HepG2 (cell line): ENCODE measurements around the gene TBL3. TPM values are rescaled to one million over a fixed set of nuclear protein-coding genes. Genes with fewer than 3 reads are reported as not detected.

Experiments
- CCAR2 ChIP-seq: fragments of 200-400 bp; formaldehyde crosslinking; optimal IDR thresholded peaks from 2 replicates; pipeline ENCODE3; 2018; ENCODE audit warnings: low read depth, mild to moderate bottlenecking, low read length, moderate library complexity
- MATR3 ChIP-seq: sonication (generic); formaldehyde crosslinking; IDR thresholded peaks from 2 replicates; pipeline ENCODE4 v1.4.0; 2020; ENCODE audit warnings: missing genetic modification reagents
- NFIC ChIP-seq: IDR thresholded peaks from 2 replicates; pipeline ENCODE4 v1.6.1; 2012; ENCODE audit warnings: mild to moderate bottlenecking, low read length, inconsistent platforms
- PLRG1 ChIP-seq: fragments of 450-650 bp; conservative IDR thresholded peaks from 2 replicates; pipeline ENCODE4 v1.6.1; 2016
- SP2 ChIP-seq: sonication (generic); formaldehyde crosslinking; IDR thresholded peaks from 2 replicates; pipeline ENCODE4 v1.5.1; 2020; ENCODE audit warnings: mild to moderate bottlenecking, missing genetic modification reagents
- TGIF2 ChIP-seq: IDR thresholded peaks from 2 replicates; pipeline ENCODE4 v1.6.1; 2016; ENCODE audit warnings: control low read depth, missing compliant biosample characterization
- TMF1 ChIP-seq: sonication (generic); formaldehyde crosslinking; IDR thresholded peaks from 2 replicates; pipeline ENCODE4 v1.8.1; 2022; ENCODE audit warnings: low read depth, missing genetic modification reagents
- ZIK1 ChIP-seq: sonication (generic); formaldehyde crosslinking; IDR thresholded peaks from 2 replicates; pipeline ENCODE4 v1.5.0; 2020; ENCODE audit warnings: mild to moderate bottlenecking, low read depth, missing genetic modification reagents, borderline replicate concordance
- ZNF234 ChIP-seq: sonication (generic); formaldehyde crosslinking; conservative IDR thresholded peaks from 2 replicates; pipeline ENCODE4 v1.5.1; 2020; ENCODE audit warnings: mild to moderate bottlenecking, missing genetic modification reagents
- ZNF772 ChIP-seq: sonication (generic); formaldehyde crosslinking; IDR thresholded peaks from 2 replicates; pipeline ENCODE4 v1.5.0; 2020; ENCODE audit warnings: mild to moderate bottlenecking, missing genetic modification reagents
- ZNF841 ChIP-seq: sonication (generic); formaldehyde crosslinking; IDR thresholded peaks from 2 replicates; pipeline ENCODE4 v1.8.1; 2023; ENCODE audit warnings: missing genetic modification reagents, borderline replicate concordance
- ZNF879 ChIP-seq: sonication (generic); formaldehyde crosslinking; IDR thresholded peaks from 2 replicates; pipeline ENCODE4 v1.8.1; 2023; ENCODE audit warnings: missing genetic modification reagents
- ZSCAN20 ChIP-seq: sonication (generic); formaldehyde crosslinking; IDR thresholded peaks from 2 replicates; pipeline ENCODE4 v1.4.0; 2020; ENCODE audit warnings: missing genetic modification reagents, mild to moderate bottlenecking, borderline replicate concordance
- polyA plus RNA-seq, 8 experiments: library from polyadenylated mRNA; depleted of rRNA in 3 of 8; stranded (reverse) in 7 of 8; unstranded in 1 of 8; fragments of >200 nt; fragmentation: Illumina TruSeq in 4 of 8; extraction: Trizol in 4 of 8; gene quantifications; 2 replicates each; pipeline versions ENCODE4 v1.2.1 to v1.2.3, GENCODE V29; 2011 to 2016; ENCODE audit warnings: low read depth in 4 of 8, missing spikeins in 1 of 8, mixed read lengths in 1 of 8; ENCODE audit not compliant: insufficient read depth in 1 of 8
- total RNA-seq, 5 experiments: library from RNA; depleted of rRNA; stranded (reverse); fragments of >200 nt; fragmentation: Illumina TruSeq; extraction: Trizol; gene quantifications; 2 replicates each; pipeline ENCODE4 v1.2.3, GENCODE V29; 2016; ENCODE audit warnings: low read depth in 1 of 5
- TF ChIP-seq, protein P1 (sequence below): fragments of 450-650 bp; IDR thresholded peaks from 2 replicates; pipeline ENCODE4 v1.6.1; 2016
- TF ChIP-seq, protein P2 (sequence below), 2 experiments: sonication (generic) in 1 of 2; formaldehyde crosslinking in 1 of 2; IDR thresholded peaks; 2 replicates each; pipeline versions ENCODE4 v1.4.0 to v1.6.1; 2018 to 2020; ENCODE audit warnings: missing genetic modification reagents in 2 of 2, borderline replicate concordance in 1 of 2, low read depth in 1 of 2, mild to moderate bottlenecking in 1 of 2, missing biosample characterization in 1 of 2
- TF ChIP-seq, protein P3 (sequence below): IDR thresholded peaks from 2 replicates; pipeline ENCODE4 v1.6.1; 2016; ENCODE audit warnings: missing genetic modification reagents, missing compliant biosample characterization
- TF ChIP-seq, protein P4 (sequence below): sonication (generic); formaldehyde crosslinking; IDR thresholded peaks from 2 replicates; pipeline ENCODE4 v1.4.0; 2020; ENCODE audit warnings: missing genetic modification reagents, borderline replicate concordance
- TF ChIP-seq, protein P5 (sequence below): fragments of 450-650 bp; IDR thresholded peaks from 2 replicates; pipeline ENCODE4 v1.6.1; 2017

Gene TBL3
- total and polyA plus RNA-seq, 2 of the 13 experiments (the other 11 are each of a cell fraction or from before 2014, with no cell fraction given), result 16.8 to 38.0 TPM

DNA sequence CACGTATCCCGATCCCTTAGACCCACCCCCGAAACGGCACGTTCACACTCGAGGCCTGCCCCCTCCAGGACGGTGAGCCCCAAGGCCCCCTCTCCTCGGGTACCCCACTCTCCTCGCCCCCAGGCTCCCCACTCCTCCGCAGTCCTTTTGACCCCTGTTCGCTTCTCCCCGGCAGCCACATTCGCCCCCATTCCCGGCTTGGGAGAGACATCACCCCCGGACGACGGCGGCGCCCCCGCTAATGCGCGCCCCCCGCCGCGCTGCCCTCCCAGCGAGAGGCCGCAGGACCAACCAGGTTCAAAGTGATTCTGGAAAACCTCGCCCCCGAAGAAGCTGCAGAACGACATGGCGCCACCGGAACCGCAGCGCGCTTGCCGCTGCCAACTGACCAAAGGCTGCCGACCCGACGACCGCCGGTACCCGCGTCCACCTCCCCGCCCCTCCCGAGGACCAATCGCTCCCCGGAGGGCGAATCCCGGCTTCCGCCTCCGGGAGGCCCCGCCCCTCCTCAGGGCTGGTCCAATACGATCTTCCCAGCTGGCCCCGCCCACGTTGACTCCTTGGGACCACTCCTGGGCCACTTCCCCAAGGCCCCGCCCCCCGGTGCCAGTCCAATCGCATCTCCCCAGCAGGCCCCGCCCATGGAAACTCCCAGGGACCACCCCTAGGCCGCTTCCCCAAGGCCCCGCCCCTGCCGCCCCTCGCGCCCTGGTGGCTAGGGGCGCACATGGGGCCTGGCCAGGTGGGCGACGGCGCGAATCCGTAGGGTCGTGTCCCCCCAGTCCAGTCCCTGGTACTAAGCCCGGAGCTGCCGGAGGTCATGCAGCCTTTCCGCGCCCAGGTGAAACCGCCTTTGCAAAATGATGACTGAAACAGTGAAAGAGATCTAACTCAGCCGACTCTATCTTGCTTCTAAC is 28.8 kb upstream of the TBL3 start, which contains the start of gene MSRB1 (continued):
- TF ChIP-seq TMF1 (CRISPR knock-in tag), result no peak; the same call in 1 of the 2 replicates
- no peak for TF ChIP-seq PLRG1
- no peak; the same call in 1 of the 2 replicates for TF ChIP-seq ZNF234 (CRISPR knock-in tag)
- TF ChIP-seq, protein P1, sequence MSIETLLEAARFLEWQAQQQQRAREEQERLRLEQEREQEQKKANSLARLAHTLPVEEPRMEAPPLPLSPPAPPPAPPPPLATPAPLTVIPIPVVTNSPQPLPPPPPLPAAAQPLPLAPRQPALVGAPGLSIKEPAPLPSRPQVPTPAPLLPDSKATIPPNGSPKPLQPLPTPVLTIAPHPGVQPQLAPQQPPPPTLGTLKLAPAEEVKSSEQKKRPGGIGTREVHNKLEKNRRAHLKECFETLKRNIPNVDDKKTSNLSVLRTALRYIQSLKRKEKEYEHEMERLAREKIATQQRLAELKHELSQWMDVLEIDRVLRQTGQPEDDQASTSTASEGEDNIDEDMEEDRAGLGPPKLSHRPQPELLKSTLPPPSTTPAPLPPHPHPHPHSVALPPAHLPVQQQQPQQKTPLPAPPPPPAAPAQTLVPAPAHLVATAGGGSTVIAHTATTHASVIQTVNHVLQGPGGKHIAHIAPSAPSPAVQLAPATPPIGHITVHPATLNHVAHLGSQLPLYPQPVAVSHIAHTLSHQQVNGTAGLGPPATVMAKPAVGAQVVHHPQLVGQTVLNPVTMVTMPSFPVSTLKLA, result peak; percentile 20; the same call in 1 of the 2 replicates
- TF ChIP-seq ZNF879 (CRISPR knock-in tag), result peak; percentile 86; the same call in 1 of the 2 replicates
- TF ChIP-seq ZSCAN20 (CRISPR knock-in tag), result no peak
- no peak for TF ChIP-seq NFIC
- TF ChIP-seq ZNF772 (CRISPR knock-in tag), result 0 out of 2 replicates have a peak, but pooled peaks have one; percentile 4
- TF ChIP-seq, protein P2, sequence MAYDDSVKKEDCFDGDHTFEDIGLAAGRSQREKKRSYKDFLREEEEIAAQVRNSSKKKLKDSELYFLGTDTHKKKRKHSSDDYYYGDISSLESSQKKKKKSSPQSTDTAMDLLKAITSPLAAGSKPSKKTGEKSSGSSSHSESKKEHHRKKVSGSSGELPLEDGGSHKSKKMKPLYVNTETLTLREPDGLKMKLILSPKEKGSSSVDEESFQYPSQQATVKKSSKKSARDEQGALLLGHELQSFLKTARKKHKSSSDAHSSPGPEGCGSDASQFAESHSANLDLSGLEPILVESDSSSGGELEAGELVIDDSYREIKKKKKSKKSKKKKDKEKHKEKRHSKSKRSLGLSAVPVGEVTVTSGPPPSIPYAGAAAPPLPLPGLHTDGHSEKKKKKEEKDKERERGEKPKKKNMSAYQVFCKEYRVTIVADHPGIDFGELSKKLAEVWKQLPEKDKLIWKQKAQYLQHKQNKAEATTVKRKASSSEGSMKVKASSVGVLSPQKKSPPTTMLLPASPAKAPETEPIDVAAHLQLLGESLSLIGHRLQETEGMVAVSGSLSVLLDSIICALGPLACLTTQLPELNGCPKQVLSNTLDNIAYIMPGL (CRISPR knock-in tag; IDR thresholded peaks at IDR 0.05; ENCODE audit: borderline replicate concordance in 1 of 2, low read depth in 1 of 2), result peak; percentile 52 to 76
- TF ChIP-seq TGIF2 (CRISPR knock-in tag), result 0 out of 2 replicates have a peak, but pooled peaks have one; percentile 36
- no peak for TF ChIP-seq ZNF841
- TF ChIP-seq SP2, result peak; percentile 82
- TF ChIP-seq ZIK1 (CRISPR knock-in tag), result no peak; the same call in 1 of the 2 replicates
- no peak for TF ChIP-seq MATR3 (CRISPR knock-in tag)
- no peak for TF ChIP-seq CCAR2
- TF ChIP-seq, protein P3, sequence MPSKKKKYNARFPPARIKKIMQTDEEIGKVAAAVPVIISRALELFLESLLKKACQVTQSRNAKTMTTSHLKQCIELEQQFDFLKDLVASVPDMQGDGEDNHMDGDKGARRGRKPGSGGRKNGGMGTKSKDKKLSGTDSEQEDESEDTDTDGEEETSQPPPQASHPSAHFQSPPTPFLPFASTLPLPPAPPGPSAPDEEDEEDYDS (CRISPR knock-in tag), result peak; percentile 86
- TF ChIP-seq, protein P4, sequence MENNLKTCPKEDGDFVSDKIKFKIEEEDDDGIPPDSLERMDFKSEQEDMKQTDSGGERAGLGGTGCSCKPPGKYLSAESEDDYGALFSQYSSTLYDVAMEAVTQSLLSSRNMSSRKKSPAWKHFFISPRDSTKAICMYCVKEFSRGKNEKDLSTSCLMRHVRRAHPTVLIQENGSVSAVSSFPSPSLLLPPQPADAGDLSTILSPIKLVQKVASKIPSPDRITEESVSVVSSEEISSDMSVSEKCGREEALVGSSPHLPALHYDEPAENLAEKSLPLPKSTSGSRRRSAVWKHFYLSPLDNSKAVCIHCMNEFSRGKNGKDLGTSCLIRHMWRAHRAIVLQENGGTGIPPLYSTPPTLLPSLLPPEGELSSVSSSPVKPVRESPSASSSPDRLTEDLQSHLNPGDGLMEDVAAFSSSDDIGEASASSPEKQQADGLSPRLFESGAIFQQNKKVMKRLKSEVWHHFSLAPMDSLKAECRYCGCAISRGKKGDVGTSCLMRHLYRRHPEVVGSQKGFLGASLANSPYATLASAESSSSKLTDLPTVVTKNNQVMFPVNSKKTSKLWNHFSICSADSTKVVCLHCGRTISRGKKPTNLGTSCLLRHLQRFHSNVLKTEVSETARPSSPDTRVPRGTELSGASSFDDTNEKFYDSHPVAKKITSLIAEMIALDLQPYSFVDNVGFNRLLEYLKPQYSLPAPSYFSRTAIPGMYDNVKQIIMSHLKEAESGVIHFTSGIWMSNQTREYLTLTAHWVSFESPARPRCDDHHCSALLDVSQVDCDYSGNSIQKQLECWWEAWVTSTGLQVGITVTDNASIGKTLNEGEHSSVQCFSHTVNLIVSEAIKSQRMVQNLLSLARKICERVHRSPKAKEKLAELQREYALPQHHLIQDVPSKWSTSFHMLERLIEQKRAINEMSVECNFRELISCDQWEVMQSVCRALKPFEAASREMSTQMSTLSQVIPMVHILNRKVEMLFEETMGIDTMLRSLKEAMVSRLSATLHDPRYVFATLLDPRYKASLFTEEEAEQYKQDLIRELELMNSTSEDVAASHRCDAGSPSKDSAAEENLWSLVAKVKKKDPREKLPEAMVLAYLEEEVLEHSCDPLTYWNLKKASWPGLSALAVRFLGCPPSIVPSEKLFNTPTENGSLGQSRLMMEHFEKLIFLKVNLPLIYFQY (CRISPR knock-in tag), result no peak
- TF ChIP-seq, protein P5, sequence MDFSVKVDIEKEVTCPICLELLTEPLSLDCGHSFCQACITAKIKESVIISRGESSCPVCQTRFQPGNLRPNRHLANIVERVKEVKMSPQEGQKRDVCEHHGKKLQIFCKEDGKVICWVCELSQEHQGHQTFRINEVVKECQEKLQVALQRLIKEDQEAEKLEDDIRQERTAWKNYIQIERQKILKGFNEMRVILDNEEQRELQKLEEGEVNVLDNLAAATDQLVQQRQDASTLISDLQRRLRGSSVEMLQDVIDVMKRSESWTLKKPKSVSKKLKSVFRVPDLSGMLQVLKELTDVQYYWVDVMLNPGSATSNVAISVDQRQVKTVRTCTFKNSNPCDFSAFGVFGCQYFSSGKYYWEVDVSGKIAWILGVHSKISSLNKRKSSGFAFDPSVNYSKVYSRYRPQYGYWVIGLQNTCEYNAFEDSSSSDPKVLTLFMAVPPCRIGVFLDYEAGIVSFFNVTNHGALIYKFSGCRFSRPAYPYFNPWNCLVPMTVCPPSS, result no peak
